HepG2 (cell line): Measurements from ENCODE around the gene ABHD1. TPM values are rescaled to one million over a fixed set of nuclear protein-coding genes. Genes with fewer than 3 reads are reported as not detected.

ENCODE experiments used
- ATAD3A ChIP-seq: sonication (generic); formaldehyde crosslinking; IDR thresholded peaks from 2 replicates; pipeline ENCODE4 v1.4.0; 2020; ENCODE audit warnings: missing genetic modification reagents
- CERS6 ChIP-seq: sonication (generic); formaldehyde crosslinking; IDR thresholded peaks from 2 replicates; pipeline ENCODE4 v1.5.0; 2020; ENCODE audit warnings: missing genetic modification reagents
- CHCHD3 ChIP-seq: sonication (generic); formaldehyde crosslinking; IDR thresholded peaks from 2 replicates; pipeline ENCODE4 v1.8.0; 2022; ENCODE audit warnings: mild to moderate bottlenecking, missing genetic modification reagents, moderate library complexity
- CHD2 ChIP-seq: IDR thresholded peaks from 2 replicates; pipeline ENCODE4 v1.6.1; 2011; ENCODE audit warnings: low read depth, low read length, improper control_type of control experiment
- FOXK2 ChIP-seq: fragments of 450-650 bp; IDR thresholded peaks from 2 replicates; pipeline ENCODE4 v1.6.1; 2016
- GPBP1L1 ChIP-seq: sonication (generic); formaldehyde crosslinking; IDR thresholded peaks from 2 replicates; pipeline ENCODE4 v1.5.0; 2020; ENCODE audit warnings: mild to moderate bottlenecking, missing genetic modification reagents
- HNF4A ChIP-seq: sonication (generic); formaldehyde crosslinking; IDR thresholded peaks from 2 replicates; pipeline ENCODE4 v1.4.0; 2020; ENCODE audit warnings: missing genetic modification reagents
- ISL2 ChIP-seq: sonication (generic); formaldehyde crosslinking; IDR thresholded peaks from 2 replicates; pipeline ENCODE4 v1.5.0; 2020; ENCODE audit warnings: missing genetic modification reagents
- KAT7 ChIP-seq: IDR thresholded peaks from 2 replicates; pipeline ENCODE4 v1.6.1; 2018; ENCODE audit warnings: borderline replicate concordance, missing compliant biosample characterization
- KLF11 ChIP-seq: IDR thresholded peaks from 2 replicates; pipeline ENCODE4 v1.6.1; 2016; ENCODE audit warnings: missing compliant biosample characterization
- KLF6 ChIP-seq: IDR thresholded peaks from 2 replicates; pipeline ENCODE4 v1.8.0; 2016; ENCODE audit warnings: missing biosample characterization, missing genetic modification reagents
- MYC ChIP-seq: sonication (generic); formaldehyde crosslinking; IDR thresholded peaks from 2 replicates; pipeline ENCODE4 v1.9.0; 2021; ENCODE audit warnings: missing genetic modification reagents, borderline replicate concordance
- MZF1 ChIP-seq: sonication (generic); formaldehyde crosslinking; IDR thresholded peaks from 2 replicates; pipeline ENCODE4 v1.8.1; 2023; ENCODE audit warnings: mild to moderate bottlenecking, missing genetic modification reagents, borderline replicate concordance
- REXO4 ChIP-seq: sonication (generic); formaldehyde crosslinking; IDR thresholded peaks from 2 replicates; pipeline ENCODE4 v1.8.0; 2022; ENCODE audit warnings: missing genetic modification reagents, mild to moderate bottlenecking, borderline replicate concordance
- TFAP4 ChIP-seq: sonication (generic); IDR thresholded peaks from 2 replicates; pipeline ENCODE4 v1.6.1; 2016; ENCODE audit warnings: low read depth, borderline replicate concordance
- ZMYM4 ChIP-seq: sonication (generic); formaldehyde crosslinking; IDR thresholded peaks from 2 replicates; pipeline ENCODE4 v1.8.1; 2023; ENCODE audit warnings: mild to moderate bottlenecking, missing genetic modification reagents
- ZNF460 ChIP-seq: sonication (generic); formaldehyde crosslinking; IDR thresholded peaks from 2 replicates; pipeline ENCODE4 v1.5.1; 2020; ENCODE audit warnings: missing genetic modification reagents, mild to moderate bottlenecking, borderline replicate concordance
- ZNF567 ChIP-seq: sonication (generic); formaldehyde crosslinking; IDR thresholded peaks from 2 replicates; pipeline ENCODE4 v1.8.1; 2023; ENCODE audit warnings: mild to moderate bottlenecking, missing genetic modification reagents, borderline replicate concordance
- ZNF577 ChIP-seq: sonication (generic); formaldehyde crosslinking; IDR thresholded peaks from 2 replicates; pipeline ENCODE4 v1.4.0; 2020; ENCODE audit warnings: mild to moderate bottlenecking, low read depth, missing genetic modification reagents, borderline replicate concordance
- ZNF615 ChIP-seq: sonication (generic); formaldehyde crosslinking; IDR thresholded peaks from 2 replicates; pipeline ENCODE4 v1.5.0; 2020; ENCODE audit warnings: mild to moderate bottlenecking, missing genetic modification reagents, borderline replicate concordance
- ZNF672 ChIP-seq: sonication (generic); formaldehyde crosslinking; IDR thresholded peaks from 2 replicates; pipeline ENCODE4 v1.8.1; 2022; ENCODE audit warnings: missing genetic modification reagents
- ZNF704 ChIP-seq: sonication (generic); formaldehyde crosslinking; IDR thresholded peaks from 2 replicates; pipeline ENCODE4 v1.8.1; 2023; ENCODE audit warnings: mild to moderate bottlenecking, inconsistent platforms, moderate library complexity, missing genetic modification reagents, borderline replicate concordance
- ZNF75D ChIP-seq: sonication (generic); formaldehyde crosslinking; IDR thresholded peaks from 2 replicates; pipeline ENCODE4 v1.8.1; 2023; ENCODE audit warnings: missing genetic modification reagents, mild to moderate bottlenecking, borderline replicate concordance
- polyA plus RNA-seq, 8 experiments: library from polyadenylated mRNA; depleted of rRNA in 3 of 8; stranded (reverse) in 7 of 8; unstranded in 1 of 8; fragments of >200 nt; fragmentation: Illumina TruSeq in 4 of 8; extraction: Trizol in 4 of 8; gene quantifications; 2 replicates each; pipeline versions ENCODE4 v1.2.1 to v1.2.3, GENCODE V29; 2011 to 2016; ENCODE audit warnings: low read depth in 4 of 8, missing spikeins in 1 of 8, mixed read lengths in 1 of 8; ENCODE audit not compliant: insufficient read depth in 1 of 8
- total RNA-seq, 5 experiments: library from RNA; depleted of rRNA; stranded (reverse); fragments of >200 nt; fragmentation: Illumina TruSeq; extraction: Trizol; gene quantifications; 2 replicates each; pipeline ENCODE4 v1.2.3, GENCODE V29; 2016; ENCODE audit warnings: low read depth in 1 of 5
- TF ChIP-seq, protein P1 (sequence below): sonication (generic); formaldehyde crosslinking; IDR thresholded peaks from 2 replicates; pipeline ENCODE4 v1.4.0; 2020; ENCODE audit warnings: missing genetic modification reagents

The ABHD1 gene
- total and polyA plus RNA-seq, 2 of the 13 experiments (the other 11 are each of a cell fraction or from before 2014, with no cell fraction given): 0.04 to 0.81 TPM

DNA sequence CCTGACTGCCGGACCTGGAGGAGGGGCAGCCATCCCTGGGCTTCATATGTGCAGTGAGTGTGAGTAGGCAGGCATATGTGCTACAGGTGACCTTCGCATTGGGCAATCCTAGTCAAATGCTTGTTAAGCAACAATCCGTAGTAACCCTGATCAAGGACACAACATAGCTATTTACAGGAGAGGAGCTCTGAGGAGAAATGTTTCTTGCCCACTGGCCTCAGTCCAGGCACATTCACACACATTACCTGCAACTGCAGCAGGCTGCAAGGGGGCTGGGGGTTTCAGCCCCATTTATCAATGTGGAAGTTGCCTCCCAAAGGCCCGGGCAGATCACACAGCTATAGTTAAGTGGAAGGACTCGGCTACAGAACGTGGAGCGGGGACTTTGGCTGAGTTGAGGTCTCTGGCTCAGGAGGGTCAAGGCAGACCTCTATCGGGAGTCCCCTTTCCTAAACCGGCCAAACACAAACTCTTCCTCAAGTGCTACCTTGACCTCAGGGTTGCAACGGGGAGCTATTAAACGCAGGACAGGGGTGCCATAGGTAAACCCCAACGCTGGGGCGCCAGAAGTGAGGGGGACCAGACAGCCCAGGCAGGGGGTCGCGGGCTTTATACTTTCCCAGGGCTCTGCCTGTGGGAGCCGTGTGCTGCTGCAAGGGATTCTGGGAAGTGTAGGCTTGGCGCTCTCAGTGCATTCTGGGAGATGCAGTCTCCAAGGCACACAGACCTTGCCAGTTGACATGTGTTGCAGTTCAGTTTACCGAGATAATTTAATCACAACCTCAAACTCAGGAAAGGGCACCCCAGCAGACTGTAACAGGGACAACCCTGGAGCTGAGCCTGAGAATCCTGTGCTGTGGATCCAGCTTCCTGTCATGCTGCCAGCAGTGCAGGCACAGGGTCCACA is 27.6 kb upstream of the ABHD1 start (continued):
- peak; percentile 68; the same call in 1 of the 2 replicates for TF ChIP-seq ZNF567
- peak; percentile 81; the same call in 1 of the 2 replicates for TF ChIP-seq FOXK2
- peak; percentile 87 for TF ChIP-seq ZMYM4 (CRISPR knock-in tag)
- no peak for TF ChIP-seq CERS6 (CRISPR knock-in tag)
- TF ChIP-seq KAT7 (CRISPR knock-in tag): peak; percentile 76; the same call in 1 of the 2 replicates
- peak; percentile 97 for TF ChIP-seq TFAP4
- TF ChIP-seq CHCHD3 (CRISPR knock-in tag): no peak
- TF ChIP-seq, protein P1, sequence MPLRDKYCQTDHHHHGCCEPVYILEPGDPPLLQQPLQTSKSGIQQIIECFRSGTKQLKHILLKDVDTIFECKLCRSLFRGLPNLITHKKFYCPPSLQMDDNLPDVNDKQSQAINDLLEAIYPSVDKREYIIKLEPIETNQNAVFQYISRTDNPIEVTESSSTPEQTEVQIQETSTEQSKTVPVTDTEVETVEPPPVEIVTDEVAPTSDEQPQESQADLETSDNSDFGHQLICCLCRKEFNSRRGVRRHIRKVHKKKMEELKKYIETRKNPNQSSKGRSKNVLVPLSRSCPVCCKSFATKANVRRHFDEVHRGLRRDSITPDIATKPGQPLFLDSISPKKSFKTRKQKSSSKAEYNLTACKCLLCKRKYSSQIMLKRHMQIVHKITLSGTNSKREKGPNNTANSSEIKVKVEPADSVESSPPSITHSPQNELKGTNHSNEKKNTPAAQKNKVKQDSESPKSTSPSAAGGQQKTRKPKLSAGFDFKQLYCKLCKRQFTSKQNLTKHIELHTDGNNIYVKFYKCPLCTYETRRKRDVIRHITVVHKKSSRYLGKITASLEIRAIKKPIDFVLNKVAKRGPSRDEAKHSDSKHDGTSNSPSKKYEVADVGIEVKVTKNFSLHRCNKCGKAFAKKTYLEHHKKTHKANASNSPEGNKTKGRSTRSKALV (CRISPR knock-in tag): peak; percentile 77
- peak; percentile 93 for TF ChIP-seq ISL2 (CRISPR knock-in tag)
- TF ChIP-seq HNF4A (CRISPR knock-in tag): peak; percentile 94
- no peak for TF ChIP-seq ZNF577 (CRISPR knock-in tag)
- TF ChIP-seq MYC (CRISPR knock-in tag): peak; percentile 77
- no peak; the same call in 1 of the 2 replicates for TF ChIP-seq ZNF704
- no peak for TF ChIP-seq GPBP1L1 (CRISPR knock-in tag)
- 0 out of 2 replicates have a peak, but pooled peaks have one; percentile 51 for TF ChIP-seq ZNF615
- no peak for TF ChIP-seq ZNF672
- no peak for TF ChIP-seq CHD2
- no peak for TF ChIP-seq ZNF75D
- no peak for TF ChIP-seq REXO4
- TF ChIP-seq ZNF460 (CRISPR knock-in tag): no peak
- no peak for TF ChIP-seq ATAD3A
- TF ChIP-seq KLF6: peak; percentile 89
- no peak for TF ChIP-seq KLF11 (CRISPR knock-in tag)
- TF ChIP-seq MZF1 (CRISPR knock-in tag): no peak; the same call in 1 of the 2 replicates
